Effector memory CD8-positive, alpha-beta T cell (primary cell): ENCODE data around the gene SNRPA.
"Not testable (repeated sequence)": the region's sequence is repeated elsewhere in the genome, so short reads cannot be mapped to it uniquely, and the experiment has no call there.

Experiments used
- ATAC-seq: fragments of 150-1000 bp; cut with Tn5 transposase; replicated peaks from 2 replicates; pipeline ENCODE4 v1.10.0; 2021; ENCODE audit warnings: mild to moderate bottlenecking, moderate library complexity
- DNase-seq, 3 experiments: peaks; one replicate each; pipeline ENCODE4 v3.0.0; 2021
- H3K27ac Mint-ChIP-seq, 2 donors: one replicate each; pipeline ENCODE4 v1.8.0; 2022; ENCODE audit warnings: mild to moderate bottlenecking in 2 of 2, mixed read lengths in 2 of 2, moderate library complexity in 2 of 2
- H3K27me3 Mint-ChIP-seq, 2 donors: one replicate each; pipeline ENCODE4 v1.8.0; 2022; ENCODE audit warnings: mixed read lengths in 2 of 2
- H3K36me3 Mint-ChIP-seq: one replicate; pipeline ENCODE4 v1.8.0; 2022; ENCODE audit warnings: mild to moderate bottlenecking, moderate library complexity, mixed read lengths; ENCODE audit not compliant: insufficient read depth
- H3K4me1 Mint-ChIP-seq, 2 donors: one replicate each; pipeline ENCODE4 v1.8.0; 2022; ENCODE audit warnings: low read depth in 2 of 2, mixed read lengths in 2 of 2
- H3K4me3 Mint-ChIP-seq, 2 donors: one replicate each; pipeline ENCODE4 v1.8.0; 2022; ENCODE audit warnings: mild to moderate bottlenecking in 2 of 2, mixed read lengths in 2 of 2, moderate library complexity in 2 of 2
- H3K9me3 Mint-ChIP-seq, 2 donors: one replicate each; pipeline ENCODE4 v1.8.0; 2022; ENCODE audit warnings: mixed read lengths in 2 of 2

SNRPA gene

GRCh38 chr19:40807147-40808020 is 56.4 kb downstream of the SNRPA start:
- DNase-seq (no peak), ATAC-seq (no peak)
- Mint-ChIP-seq H3K36me3 (peaks cover 85% of the 10 kb centered on the region), H3K4me1 (peaks cover 76 to 80% of the 10 kb centered on the region in 2 donors), H3K4me3 (peak overlapping the region; percentile 98 to 100), H3K9me3 (no peaks in the 10 kb centered on the region), H3K27ac (peak overlapping the region; percentile 88 to 100), H3K27me3 (no peaks in the 10 kb centered on the region)

DNA sequence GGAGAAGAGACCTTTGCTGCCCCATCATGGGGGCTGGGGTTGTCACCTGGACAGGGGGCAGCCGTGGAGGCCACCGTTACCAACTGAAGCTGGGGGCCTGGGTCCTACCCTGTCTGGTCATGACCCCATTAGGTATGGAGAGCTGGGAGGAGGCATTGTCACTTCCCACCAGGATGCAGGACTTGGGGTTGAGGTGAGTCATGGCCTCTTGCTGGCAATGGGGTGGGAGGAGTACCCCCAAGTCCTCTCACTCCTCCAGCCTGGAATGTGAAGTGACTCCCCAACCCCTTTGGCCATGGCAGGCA is 57.0 kb downstream of the SNRPA start:
- Mint-ChIP-seq H3K4me1 (peaks cover 76 to 80% of the 10 kb centered on the region in 2 donors), H3K27ac (peak overlapping the region; percentile 88 to 100), H3K36me3 (peaks cover 82% of the 10 kb centered on the region), H3K9me3 (no peaks in the 10 kb centered on the region), H3K4me3 (peak overlapping the region; percentile 73 to 98), H3K27me3 (no peaks in the 10 kb centered on the region)
- no peak for DNase-seq
- ATAC-seq = no peak

GRCh38 chr19:40808497-40808896 is 57.5 kb downstream of the SNRPA start:
- H3K4me3 Mint-ChIP-seq = peak overlapping the region in 1 of 2 donors; percentile 89

GRCh38 chr19:40809358-40810086 is 58.5 kb downstream of the SNRPA start:
- H3K4me3 Mint-ChIP-seq = peak overlapping the region; percentile 89 to 90
- peaks cover 63 to 71% of the 10 kb centered on the region in 2 donors for H3K4me1 Mint-ChIP-seq
- H3K27ac Mint-ChIP-seq = peak overlapping the region; percentile 28 to 100
- no peaks in the 10 kb centered on the region for H3K27me3 Mint-ChIP-seq
- no peaks in the 10 kb centered on the region for H3K9me3 Mint-ChIP-seq
- peaks cover 68% of the 10 kb centered on the region for H3K36me3 Mint-ChIP-seq
- DNase-seq = no peak
- no peak for ATAC-seq

More at GRCh38 chr19:40808497-40808896, 57.5 kb downstream of the SNRPA start:
- Mint-ChIP-seq H3K36me3 (peaks cover 77% of the 10 kb centered on the region), H3K27ac (peak overlapping the region; percentile 88 to 100), H3K9me3 (no peaks in the 10 kb centered on the region), H3K27me3 (no peaks in the 10 kb centered on the region), H3K4me1 (peaks cover 73 to 76% of the 10 kb centered on the region in 2 donors)
- no peak for DNase-seq
- ATAC-seq = no peak

DNA sequence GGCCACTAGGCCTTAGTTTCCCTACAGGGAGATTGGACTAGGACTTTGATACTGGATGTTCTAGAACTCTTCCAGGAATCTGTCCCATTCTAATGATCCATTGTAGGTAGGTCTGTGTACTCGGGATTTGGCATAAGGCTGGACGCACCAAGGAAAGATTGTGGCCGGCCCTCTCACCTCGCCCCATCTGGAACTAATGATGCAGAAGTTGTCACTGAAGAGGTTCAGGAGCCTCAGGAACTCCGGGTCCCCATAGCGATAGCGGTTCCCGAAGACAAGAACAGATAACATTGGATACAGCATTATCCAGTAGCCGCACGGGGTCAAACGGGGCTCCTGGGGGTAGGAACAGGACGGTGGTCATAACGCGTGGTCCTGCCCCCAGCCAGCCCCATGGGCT is 59.2 kb downstream of the SNRPA start:
- no peak for DNase-seq
- no peaks in the 10 kb centered on the region for H3K9me3 Mint-ChIP-seq
- peak overlapping the region; percentile 28 to 100 for H3K27ac Mint-ChIP-seq
- no peak for ATAC-seq
- H3K4me1 Mint-ChIP-seq = peaks cover 57 to 65% of the 10 kb centered on the region in 2 donors
- H3K36me3 Mint-ChIP-seq = peaks cover 66% of the 10 kb centered on the region
- H3K27me3 Mint-ChIP-seq = no peaks in the 10 kb centered on the region
- H3K4me3 Mint-ChIP-seq = peak overlapping the region; percentile 89 to 90

- ATAC-seq = peak; percentile 61
- not testable (repeated sequence) for H3K9me3 Mint-ChIP-seq, H3K27me3 Mint-ChIP-seq
- H3K36me3 Mint-ChIP-seq = peaks cover 62% of the 10 kb centered on the region
- peaks cover 54 to 58% of the 10 kb centered on the region in 2 donors for H3K4me1 Mint-ChIP-seq
- peak overlapping the region; percentile 89 to 90 for H3K4me3 Mint-ChIP-seq
- peak overlapping the region; percentile 69 to 100 for H3K27ac Mint-ChIP-seq
- DNase-seq = peak in 2 of 3 experiments; percentile 39 to 40
Measured at GRCh38 chr19:40810649-40811408, 59.8 kb downstream of the SNRPA start.

DNA sequence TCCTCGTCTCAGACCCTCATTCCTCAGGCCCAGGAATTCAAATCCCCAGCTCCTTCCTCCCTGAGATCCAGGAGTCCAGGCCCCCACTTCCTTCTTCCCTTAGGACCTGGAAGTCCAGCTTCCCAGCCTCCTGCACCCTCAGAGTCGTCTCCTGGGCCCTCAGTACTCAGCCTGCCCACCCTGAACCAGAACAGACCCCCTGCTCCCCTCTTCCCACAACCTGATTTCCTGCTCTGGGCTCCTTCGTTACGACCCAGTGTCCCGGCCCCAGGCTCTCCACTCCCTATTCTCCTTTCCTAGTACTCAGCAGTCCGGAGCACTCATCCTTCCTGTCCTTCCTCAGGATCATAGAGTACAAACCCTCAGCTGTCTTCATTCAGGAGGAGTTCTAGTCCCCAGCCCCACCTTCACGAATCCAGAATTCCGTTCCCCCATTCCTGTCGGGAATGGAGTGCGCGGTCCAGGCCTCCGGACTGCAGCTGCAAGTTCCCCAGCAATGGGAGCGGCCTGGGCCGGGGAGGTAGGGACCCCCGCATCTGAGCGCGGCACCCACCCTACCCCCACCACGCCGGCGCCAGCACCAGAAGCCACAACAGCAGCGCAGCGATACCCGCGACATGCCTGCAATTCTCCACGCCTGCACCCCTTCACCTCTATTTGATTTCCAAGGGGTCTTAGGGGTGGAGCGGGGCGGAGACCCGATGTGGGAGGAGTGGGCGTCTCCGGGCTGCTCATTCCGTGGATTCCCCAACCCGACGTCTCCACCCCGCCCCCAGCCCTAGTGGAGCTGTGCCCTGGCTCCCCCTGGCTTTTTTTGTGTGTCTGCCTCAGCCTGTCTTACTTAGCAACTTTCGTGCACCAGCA is 60.7 kb downstream of the SNRPA start:
- DNase-seq = no peak
- peaks cover 48 to 50% of the 10 kb centered on the region in 2 donors for H3K4me1 Mint-ChIP-seq
- H3K9me3 Mint-ChIP-seq = no peaks in the 10 kb centered on the region
- H3K36me3 Mint-ChIP-seq = peaks cover 58% of the 10 kb centered on the region
- no peak for ATAC-seq
- peak overlapping the region; percentile 89 to 90 for H3K4me3 Mint-ChIP-seq
- no peaks in the 10 kb centered on the region for H3K27me3 Mint-ChIP-seq
- peak overlapping the region; percentile 69 to 100 for H3K27ac Mint-ChIP-seq

- DNase-seq, H3K27me3 Mint-ChIP-seq, ATAC-seq, H3K9me3 Mint-ChIP-seq: not testable (repeated sequence)
- H3K36me3 Mint-ChIP-seq = peaks cover 51% of the 10 kb centered on the region
- peaks cover 40 to 42% of the 10 kb centered on the region in 2 donors for H3K4me1 Mint-ChIP-seq
- H3K27ac Mint-ChIP-seq = peak overlapping the region; percentile 69 to 100
- peak overlapping the region; percentile 89 to 90 for H3K4me3 Mint-ChIP-seq
Measured at GRCh38 chr19:40812571-40812970, 61.6 kb downstream of the SNRPA start.

DNA sequence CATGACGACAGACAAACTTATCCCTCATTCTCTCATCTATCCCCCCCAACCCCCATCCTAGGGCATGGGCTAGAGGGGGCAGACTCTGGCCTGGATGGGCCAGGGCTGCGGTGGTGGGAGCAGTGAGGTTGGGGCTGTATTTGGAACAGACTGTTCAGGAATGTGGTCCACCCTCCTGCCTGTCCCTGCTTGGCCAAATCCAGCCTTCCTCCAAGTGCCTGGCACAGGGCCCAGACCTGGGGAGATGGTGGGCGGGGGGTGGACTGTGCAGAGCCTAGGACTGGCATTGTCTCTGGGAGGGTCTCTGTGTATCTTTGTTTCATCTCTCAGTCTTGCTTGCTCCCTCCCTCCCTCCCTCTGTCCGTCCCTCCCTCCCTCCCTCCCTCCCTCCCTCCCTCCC is 62.2 kb downstream of the SNRPA start:
- peaks cover 46% of the 10 kb centered on the region for H3K36me3 Mint-ChIP-seq
- no peak for DNase-seq
- no peaks in the 10 kb centered on the region for H3K9me3 Mint-ChIP-seq
- peak overlapping the region; percentile 69 to 100 for H3K27ac Mint-ChIP-seq
- ATAC-seq = no peak
- H3K27me3 Mint-ChIP-seq = no peaks in the 10 kb centered on the region
- H3K4me3 Mint-ChIP-seq = peak overlapping the region in 1 of 2 donors; percentile 89
- peaks cover 37 to 40% of the 10 kb centered on the region in 2 donors for H3K4me1 Mint-ChIP-seq
